GM21423 (cell line): ENCODE data around the gene MEX3D.
"Not testable (repeated sequence)": the region's sequence is repeated elsewhere in the genome, so short reads cannot be mapped to it uniquely, and the experiment has no call there.

Experiments
- ATAC-seq: cut with Tn5 transposase; IDR thresholded peaks from one replicate; pipeline ENCODE4 v1.9.1; 2021; ENCODE audit warnings: mild to moderate bottlenecking, moderate library complexity; ENCODE audit not compliant: unreplicated experiment

MEX3D gene

GRCh38 chr19:1540365-1540925 is 27.7 kb downstream of the MEX3D start:
- no peak for ATAC-seq

- ATAC-seq = not testable (repeated sequence)
Observed at GRCh38 chr19:1539749-1540148, 28.4 kb downstream of the MEX3D start.

DNA sequence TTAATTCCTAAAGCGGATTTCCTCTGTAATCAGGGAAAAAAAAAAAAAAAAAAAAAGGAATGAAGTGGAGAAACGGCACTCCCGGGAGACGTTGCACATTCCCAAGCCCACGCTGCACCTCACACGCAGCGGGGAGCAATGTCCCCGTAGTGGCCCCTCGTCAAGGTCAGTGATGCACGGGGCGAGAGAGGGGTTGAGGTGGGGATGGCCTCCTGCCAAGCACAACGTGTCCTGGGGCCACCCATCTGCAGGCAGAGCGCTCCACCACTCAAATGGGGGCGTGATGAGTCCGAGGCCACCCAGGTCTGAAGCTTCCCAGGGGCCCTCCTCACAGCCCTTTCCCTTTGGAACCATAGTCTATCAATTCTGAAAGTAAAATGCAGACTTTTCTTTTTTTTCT is 29.1 kb downstream of the MEX3D start:
- ATAC-seq = no peak

DNA sequence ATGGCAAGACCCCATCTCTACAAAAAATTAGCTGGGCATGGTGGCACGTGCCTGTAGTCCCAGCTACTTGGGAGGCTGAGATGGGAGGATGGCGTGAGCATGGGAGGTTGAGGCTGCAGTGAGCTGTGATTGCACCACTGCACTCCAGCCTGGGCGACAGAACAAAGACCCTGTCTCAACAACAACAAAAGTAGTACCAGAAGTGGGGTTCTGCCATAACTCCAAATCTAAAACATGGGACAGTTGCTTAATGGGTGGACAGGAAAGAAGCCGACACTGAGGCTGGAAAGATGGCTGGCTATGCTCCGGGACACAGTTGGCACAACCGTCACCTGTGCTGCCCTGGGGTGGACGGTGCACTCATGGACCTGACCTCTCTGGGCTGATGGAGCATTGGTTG is 32.4 kb downstream of the MEX3D start:
- not testable (repeated sequence) for ATAC-seq

DNA sequence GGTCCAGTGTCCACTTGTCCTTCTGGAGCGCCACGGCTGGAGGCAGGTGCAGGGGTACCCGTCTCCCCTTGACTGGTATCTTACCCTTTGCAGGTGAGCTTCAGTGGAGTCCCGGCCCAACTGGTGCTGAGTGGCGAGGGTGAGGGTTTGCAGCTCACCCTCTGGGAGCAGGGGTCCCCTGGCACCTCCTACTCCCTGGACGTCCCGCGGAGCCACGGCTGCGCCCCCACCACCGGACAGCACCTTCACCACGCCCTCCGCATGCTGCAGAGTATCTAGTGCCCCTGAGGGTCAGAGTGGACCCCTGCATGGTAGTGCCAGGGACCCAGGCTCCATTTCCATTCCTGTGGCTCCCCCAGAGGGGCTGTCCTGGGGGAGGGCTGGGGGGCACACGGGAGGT is 33.2 kb downstream of the MEX3D start:
- no peak for ATAC-seq

DNA sequence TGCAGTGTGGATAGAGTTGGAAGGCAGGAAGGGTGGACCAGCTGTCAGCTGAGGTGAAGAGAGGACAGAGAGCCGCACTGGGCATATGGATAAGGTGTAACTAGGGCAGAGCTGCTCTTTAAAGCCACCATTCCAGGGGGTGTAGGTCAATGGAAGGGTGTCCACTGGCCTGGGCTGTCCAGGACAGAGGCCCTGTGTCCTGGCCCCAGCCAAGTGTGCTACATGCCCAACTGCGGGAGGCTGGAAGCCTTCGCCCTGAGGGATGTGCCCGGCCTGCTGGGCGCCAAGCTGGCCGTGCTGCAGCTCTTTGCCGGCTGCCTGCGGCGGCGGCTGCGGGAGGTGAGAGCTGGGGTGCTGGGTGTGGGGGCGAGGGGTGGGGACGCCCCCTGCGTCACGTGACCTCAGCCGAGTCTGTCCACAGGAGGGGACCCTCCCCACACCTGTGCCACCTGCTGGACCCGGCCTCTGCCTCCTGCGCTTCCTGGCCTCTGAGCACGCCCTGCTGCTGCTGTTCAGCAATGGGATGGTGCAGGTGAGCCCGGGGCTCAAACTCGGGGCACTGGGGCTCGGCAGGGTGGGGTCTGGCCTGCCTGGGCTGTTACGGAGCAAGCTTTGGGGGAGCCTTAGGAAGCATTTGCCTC is 34.5 kb downstream of the MEX3D start:
- ATAC-seq = no peak

DNA sequence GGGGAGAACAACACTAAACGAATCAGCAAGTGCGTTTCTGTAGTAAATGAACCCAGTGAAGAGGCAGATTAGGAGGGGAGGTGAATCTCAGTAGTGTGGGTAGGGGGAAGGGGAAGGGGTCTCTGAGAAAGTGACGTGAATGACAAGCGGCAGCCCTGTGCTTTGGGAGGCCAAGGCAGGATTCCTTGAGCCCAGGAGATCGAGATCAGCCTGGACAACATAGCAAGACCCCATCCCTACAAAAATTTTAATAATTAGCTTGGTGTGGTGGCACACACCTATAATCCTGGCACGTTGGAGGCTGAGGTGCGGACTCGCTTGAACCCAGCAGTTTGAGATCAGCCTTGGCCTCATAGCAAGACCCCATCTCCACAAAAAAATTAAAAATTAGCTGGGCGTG is 36.1 kb downstream of the MEX3D start:
- ATAC-seq = no peak

GRCh38 chr19:1531587-1531986 is 36.5 kb downstream of the MEX3D start:
- no peak for ATAC-seq

DNA sequence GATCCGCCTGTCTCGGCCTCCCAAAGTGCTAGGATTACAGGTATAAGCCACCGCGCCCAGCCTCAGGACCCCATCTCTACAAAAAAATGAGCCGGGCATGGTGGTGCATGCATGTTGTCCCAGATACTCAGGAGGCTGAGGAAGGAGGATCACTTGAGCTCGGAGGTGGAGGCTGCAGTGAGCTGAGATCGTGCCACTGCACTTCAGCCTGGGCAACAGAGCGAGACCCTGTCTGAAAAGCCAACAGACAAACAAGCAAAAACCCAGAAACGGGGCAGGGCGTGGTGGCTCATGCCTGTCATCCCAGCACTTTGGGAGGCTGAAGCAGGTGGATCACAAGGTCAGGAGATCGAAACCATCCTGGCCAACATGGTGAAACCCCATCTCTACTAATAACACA is 37.3 kb downstream of the MEX3D start:
- ATAC-seq = not testable (repeated sequence)

GRCh38 chr19:1529430-1529816 is 38.7 kb downstream of the MEX3D start:
- no peak for ATAC-seq

DNA sequence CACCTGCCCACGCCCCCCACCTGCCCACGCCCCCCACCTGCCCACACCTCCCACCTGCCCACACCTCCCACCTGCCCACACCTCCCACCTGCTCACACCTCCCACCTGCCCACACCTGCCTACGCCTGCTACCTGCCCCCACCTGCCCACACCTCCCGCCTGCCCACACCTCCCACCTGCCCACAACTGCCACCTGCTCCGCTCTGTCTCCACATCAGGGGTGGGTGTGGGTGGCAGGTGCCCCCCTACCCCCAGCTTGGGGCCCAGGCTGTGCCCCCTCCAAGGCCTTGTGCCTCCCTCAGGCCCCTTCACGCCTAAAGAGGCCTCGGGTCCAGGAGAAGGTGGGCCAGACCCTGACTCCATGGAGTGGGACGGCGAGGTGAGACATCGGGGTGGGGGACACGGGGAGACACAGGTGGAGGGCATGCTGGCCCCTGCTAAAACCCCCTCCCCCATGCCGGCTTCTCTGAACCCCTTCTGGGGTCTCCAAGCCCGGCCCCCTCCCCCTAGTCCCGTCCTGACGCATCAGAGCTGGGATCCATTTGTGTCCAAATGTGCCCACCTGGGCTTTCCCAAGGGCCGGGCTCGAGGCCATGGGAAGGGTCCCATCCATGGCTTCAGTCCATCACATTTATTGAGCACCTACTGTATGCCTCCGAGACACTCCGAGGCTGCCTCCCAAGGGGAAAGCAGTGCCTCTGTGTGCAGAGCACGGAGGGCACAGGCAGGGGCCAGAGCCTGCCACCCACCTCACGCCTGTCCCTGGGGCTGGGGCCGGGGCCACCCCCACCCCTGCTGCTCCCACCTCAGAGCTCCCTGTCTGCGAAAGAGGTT is 39.3 kb downstream of the MEX3D start:
- no peak for ATAC-seq

DNA sequence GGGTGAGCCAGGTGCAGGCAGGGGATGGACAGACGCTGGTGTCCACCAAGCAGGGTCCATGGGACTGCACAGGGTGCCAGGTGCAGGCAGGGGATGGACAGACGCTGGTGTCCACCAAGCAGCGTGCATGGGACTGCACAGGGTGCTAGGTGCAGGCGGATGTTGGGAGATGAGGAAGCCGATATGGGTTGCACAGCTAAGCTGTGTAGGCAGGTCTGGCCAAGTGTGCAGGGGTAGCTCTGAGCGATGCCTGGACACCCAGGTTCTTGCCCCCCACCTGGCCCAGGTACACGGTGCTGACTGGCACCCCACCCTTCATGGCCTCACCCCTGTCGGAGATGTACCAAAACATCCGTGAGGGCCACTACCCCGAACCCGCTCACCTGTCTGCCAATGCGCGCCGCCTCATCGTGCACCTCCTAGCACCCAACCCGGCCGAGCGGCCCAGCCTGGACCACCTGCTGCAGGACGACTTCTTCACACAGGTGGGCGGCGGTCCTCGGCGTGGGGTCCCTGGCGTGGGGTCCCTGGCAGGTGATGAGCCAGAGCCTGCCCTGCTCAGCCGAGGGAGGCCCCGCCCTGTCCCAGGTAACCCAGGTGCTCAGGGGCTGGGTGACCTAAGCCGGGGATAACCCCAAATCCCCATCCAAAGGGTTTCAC is 40.3 kb downstream of the MEX3D start:
- no peak for ATAC-seq

DNA sequence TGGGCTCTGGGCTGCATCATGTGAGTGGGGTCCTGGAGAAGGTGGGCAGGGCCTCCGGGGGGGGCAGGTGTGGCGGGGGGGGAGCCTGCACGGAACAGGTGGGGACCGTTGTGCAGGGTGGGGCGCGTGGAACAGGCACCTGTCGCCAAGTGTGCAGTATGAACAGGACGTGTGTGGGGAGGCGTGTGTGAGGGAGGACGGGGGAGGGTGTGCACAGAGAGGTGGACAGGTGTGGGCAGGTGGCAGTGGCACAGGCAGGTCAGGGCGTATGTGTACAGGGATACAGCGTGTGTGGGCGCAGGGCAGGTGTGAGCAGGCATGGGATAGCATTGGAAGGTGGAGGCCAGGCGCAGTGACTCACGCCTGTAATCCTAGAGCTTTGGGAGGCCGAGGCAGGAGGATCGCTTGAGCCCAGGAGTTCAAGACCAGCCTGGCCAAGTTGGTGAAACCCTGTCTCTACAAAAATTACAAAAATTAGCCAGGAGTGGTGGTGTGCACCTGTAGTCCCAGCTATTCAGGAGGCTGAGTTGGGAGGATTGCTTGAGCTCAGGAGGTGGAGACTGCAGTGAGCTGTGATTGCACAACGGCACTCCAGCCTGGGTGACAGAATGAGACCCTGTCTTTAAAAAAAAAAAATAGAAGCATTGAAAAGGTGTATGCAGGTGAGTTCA is 41.0 kb downstream of the MEX3D start:
- ATAC-seq = no peak

GRCh38 chr19:1526066-1526778 is 41.9 kb downstream of the MEX3D start:
- ATAC-seq = no peak

GRCh38 chr19:1525343-1525742 is 42.8 kb downstream of the MEX3D start:
- no peak for ATAC-seq

DNA sequence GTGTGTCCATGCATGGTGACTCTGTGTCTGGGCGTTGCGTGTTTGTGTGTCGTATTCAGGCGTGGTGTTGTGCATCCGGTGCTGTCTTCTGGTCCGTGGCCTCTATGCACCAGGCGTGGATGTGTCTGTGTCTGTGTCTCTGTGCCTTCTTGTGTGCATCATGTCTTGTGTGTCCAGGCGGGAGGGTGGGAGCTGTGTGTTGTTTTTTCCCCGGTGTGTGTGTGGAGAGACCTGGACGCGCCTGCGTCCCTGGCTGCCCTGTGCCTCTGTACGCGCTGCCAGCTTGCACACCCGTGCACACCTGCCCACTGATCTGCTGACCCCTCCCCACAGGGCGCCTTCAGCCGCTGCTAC is 43.2 kb downstream of the MEX3D start:
- no peak for ATAC-seq

DNA sequence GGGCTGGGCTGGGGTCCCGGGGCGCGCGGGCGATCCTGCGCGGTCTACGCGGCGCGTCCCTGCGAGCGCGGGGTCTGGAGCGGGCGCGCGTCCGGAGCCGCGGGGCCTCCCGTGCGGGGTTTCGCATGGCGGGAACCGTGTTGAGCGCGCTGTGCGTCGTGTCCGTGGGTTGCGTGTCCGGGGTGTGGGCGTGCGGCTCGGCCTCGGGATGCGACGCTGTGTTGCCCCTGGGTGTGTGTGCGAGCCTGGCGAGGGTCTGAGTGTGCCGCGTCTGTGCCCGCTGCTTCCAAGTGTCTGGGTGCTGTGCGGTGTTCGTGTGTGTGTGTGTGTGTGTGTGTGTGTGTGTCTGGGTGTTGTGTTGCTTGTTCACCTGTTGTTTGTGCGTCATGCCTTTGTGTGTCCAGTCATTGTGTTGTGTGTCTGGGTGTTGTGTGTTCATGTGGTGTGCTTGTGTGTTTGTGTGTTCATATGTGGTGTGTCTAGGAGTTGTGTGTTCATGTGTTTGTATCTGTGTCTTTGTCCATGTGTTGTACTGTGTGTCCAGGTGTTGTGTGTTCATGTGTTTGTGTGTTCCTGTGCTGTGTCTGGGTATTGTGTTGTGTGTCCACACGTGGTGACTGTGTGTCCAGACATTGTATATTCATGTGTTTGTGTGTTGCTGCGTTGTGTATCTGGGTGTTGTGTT is 43.7 kb downstream of the MEX3D start:
- no peak for ATAC-seq

GRCh38 chr19:1523412-1524286 is 44.5 kb downstream of the MEX3D start, which contains the start of gene PLK5:
TSS of gene PLK5 (plus strand) at chr19:1524077. CDS start at chr19:1526997, 2,920 bp downstream.
- no peak for ATAC-seq

DNA sequence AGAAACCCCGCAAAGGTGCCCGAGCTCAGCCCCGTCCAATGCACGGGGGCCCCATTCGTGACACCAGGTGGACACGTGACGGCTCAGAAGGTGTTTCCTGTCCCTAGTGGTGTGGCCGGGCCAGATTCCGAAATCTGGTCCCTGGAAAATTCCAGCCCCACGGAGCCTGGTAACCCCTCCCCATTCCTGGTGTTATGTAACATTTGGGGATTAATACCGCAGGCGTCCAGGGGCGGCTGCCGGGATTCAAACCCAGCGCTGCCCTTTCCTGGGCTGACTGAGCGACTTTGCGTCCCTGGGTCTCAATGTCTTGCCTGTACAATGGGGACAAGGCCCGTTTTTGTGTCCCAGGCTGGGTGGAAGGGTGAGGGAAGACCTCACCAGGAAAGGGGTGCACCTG is 45.3 kb downstream of the MEX3D start:
- no peak for ATAC-seq
